AG08396 (cell line): Measurements from ENCODE around the gene STAM2.
"Not testable (repeated sequence)": the region's sequence is repeated elsewhere in the genome, so short reads cannot be mapped to it uniquely, and the experiment has no call there.

Experiments used
- DNase-seq: peaks from one replicate; pipeline ENCODE4 v3.0.0; 2012; ENCODE audit warnings: low spot score, mixed read lengths

STAM2 gene

GRCh38 chr2:152175368-152176112, at the start of gene STAM2:
TSS of gene STAM2 (minus strand) at chr2:152175763. CDS start at chr2:152175642, 121 bp downstream.
- DNase-seq, result peak; percentile 95

- no peak for DNase-seq
Observed at GRCh38 chr2:152223977-152224376, 48.4 kb upstream of the STAM2 start.

GRCh38 chr2:152222975-152223637, 47.5 kb upstream of the STAM2 start:
- no peak for DNase-seq

- peak; percentile 47 for DNase-seq
Observed at GRCh38 chr2:152221839-152222238, 46.3 kb upstream of the STAM2 start.

GRCh38 chr2:152219077-152219828, 43.7 kb upstream of the STAM2 start:
- DNase-seq, result no peak

- no peak for DNase-seq
Observed at GRCh38 chr2:152201466-152201830, 25.9 kb upstream of the STAM2 start.

- peak; percentile 82 for DNase-seq
Observed at GRCh38 chr2:152200565-152201465, 25.3 kb upstream of the STAM2 start.

GRCh38 chr2:152200101-152200500, 24.5 kb upstream of the STAM2 start:
- no peak for DNase-seq

- no peak for DNase-seq
Observed at GRCh38 chr2:152198499-152198898, 22.9 kb upstream of the STAM2 start.

- not testable (repeated sequence) for DNase-seq
Observed at GRCh38 chr2:152197508-152198284, 22.1 kb upstream of the STAM2 start.

- peak; percentile 57 for DNase-seq
Observed at GRCh38 chr2:152189622-152190495, 14.3 kb upstream of the STAM2 start.

- DNase-seq, result not testable (repeated sequence)
Observed at GRCh38 chr2:152186808-152187207, 11.2 kb upstream of the STAM2 start.

GRCh38 chr2:152186262-152186661, 10.7 kb upstream of the STAM2 start:
- no peak for DNase-seq

- DNase-seq, result no peak
Observed at GRCh38 chr2:152183401-152184073, 8.0 kb upstream of the STAM2 start.

- DNase-seq, result not testable (repeated sequence)
Observed at GRCh38 chr2:152177667-152178066, 2.1 kb upstream of the STAM2 start.

GRCh38 chr2:152176113-152176714, 651 bp upstream of the STAM2 start:
- no peak for DNase-seq

- DNase-seq, result no peak
Observed at GRCh38 chr2:152175012-152175367, 573 bp downstream of the STAM2 start.

GRCh38 chr2:152174574-152174973, 989 bp downstream of the STAM2 start:
- DNase-seq, result no peak

- DNase-seq, result no peak
Observed at GRCh38 chr2:152173831-152174230, 1.7 kb downstream of the STAM2 start.
